Astrocyte (in vitro differentiated cells and primary cell): Measurements from ENCODE around the gene MT3. TPM values are rescaled to one million over a fixed set of nuclear protein-coding genes. Genes with fewer than 3 reads are reported as not detected.

Source experiments
- DNase-seq: peaks from one replicate; pipeline ENCODE4 v3.0.0-alpha.2; 2010; ENCODE audit warnings: low read depth
- FAIRE-seq: peaks from 2 replicates; lab custom pipeline; 2011; peaks lifted over from hg19 to GRCh38; lab: Jason Lieb, UNC
- H2AFZ ChIP-seq: 2 replicates; pipeline ENCODE4 v1.6.0; 2012; ENCODE audit warnings: low read depth, low read length, inconsistent platforms
- H3K27ac ChIP-seq: 2 replicates; pipeline ENCODE4 v1.5.1; 2011; ENCODE audit warnings: low read depth, low read length, inconsistent platforms
- H3K27me3 ChIP-seq: 2 replicates; pipeline ENCODE4 v1.6.0; 2011; ENCODE audit warnings: low read length, inconsistent platforms; ENCODE audit not compliant: insufficient read depth
- H3K36me3 ChIP-seq: 2 replicates; pipeline ENCODE4 v1.5.1; 2011; ENCODE audit warnings: low read length, inconsistent platforms; ENCODE audit not compliant: insufficient read depth
- H3K4me1 ChIP-seq: 2 replicates; pipeline ENCODE4 v1.5.1; 2011; ENCODE audit warnings: low read length, inconsistent platforms; ENCODE audit not compliant: insufficient read depth
- H3K4me2 ChIP-seq: 2 replicates; pipeline ENCODE4 v1.6.0; 2012; ENCODE audit warnings: low read length, inconsistent platforms
- H3K4me3 ChIP-seq: 2 replicates; pipeline ENCODE4 v1.5.1; 2011; ENCODE audit warnings: low read depth, mild to moderate bottlenecking, low read length, inconsistent platforms; ENCODE audit not compliant: insufficient read depth
- H3K79me2 ChIP-seq: 2 replicates; pipeline ENCODE4 v1.6.0; 2012; ENCODE audit warnings: mild to moderate bottlenecking, low read length, inconsistent platforms; ENCODE audit not compliant: insufficient read depth
- H3K9ac ChIP-seq: 2 replicates; pipeline ENCODE4 v1.6.0; 2012; ENCODE audit warnings: mild to moderate bottlenecking, low read length, inconsistent platforms
- H3K9me3 ChIP-seq: 2 replicates; pipeline ENCODE4 v1.5.1; 2012; ENCODE audit warnings: low read depth, mild to moderate bottlenecking, low read length, inconsistent platforms; ENCODE audit not compliant: insufficient read depth
- H4K20me1 ChIP-seq: 2 replicates; pipeline ENCODE4 v1.6.0; 2012; ENCODE audit warnings: low read length, inconsistent platforms; ENCODE audit not compliant: insufficient read depth
- H3K27ac Mint-ChIP-seq: one replicate; pipeline ENCODE4 v1.8.0; 2021; ENCODE audit warnings: mild to moderate bottlenecking, mixed read lengths; ENCODE audit not compliant: unreplicated experiment
- H3K27me3 Mint-ChIP-seq: one replicate; pipeline ENCODE4 v1.8.0; 2021; ENCODE audit warnings: low read depth, mixed read lengths; ENCODE audit not compliant: unreplicated experiment
- H3K36me3 Mint-ChIP-seq: one replicate; pipeline ENCODE4 v1.8.0; 2021; ENCODE audit warnings: low read depth, mixed read lengths; ENCODE audit not compliant: unreplicated experiment
- H3K4me1 Mint-ChIP-seq: one replicate; pipeline ENCODE4 v1.8.0; 2021; ENCODE audit warnings: low read depth, mixed read lengths; ENCODE audit not compliant: unreplicated experiment
- H3K4me3 Mint-ChIP-seq: one replicate; pipeline ENCODE4 v1.8.0; 2021; ENCODE audit warnings: mild to moderate bottlenecking, moderate library complexity, mixed read lengths; ENCODE audit not compliant: unreplicated experiment
- H3K9me3 Mint-ChIP-seq: one replicate; pipeline ENCODE4 v1.8.0; 2021; ENCODE audit warnings: mild to moderate bottlenecking, mixed read lengths; ENCODE audit not compliant: unreplicated experiment
- CTCF ChIP-seq: IDR thresholded peaks from 2 replicates; pipeline ENCODE4 v1.5.1; 2011; ENCODE audit warnings: low read depth, mild to moderate bottlenecking, inconsistent platforms, low read length, moderate library complexity; ENCODE audit not compliant: insufficient read depth
- EZH2 ChIP-seq: IDR thresholded peaks from 2 replicates; pipeline ENCODE4 v1.6.1; 2012; ENCODE audit warnings: mild to moderate bottlenecking, low read length, inconsistent platforms; ENCODE audit not compliant: insufficient read depth
- total RNA-seq: library from RNA; stranded (reverse); gene quantifications from 2 replicates; pipeline ENCODE4 v1.2.1, GENCODE V29; 2021

The MT3 gene
- total RNA-seq, 1 donor from 2014 or later: not detected

- TF ChIP-seq CTCF (no peak), EZH2 (no peak)
- Mint-ChIP-seq H3K4me1 (peaks cover 9% of the 10 kb centered on the region), H3K27me3 (peaks cover 61% of the 10 kb centered on the region)
Observed at GRCh38 chr16:56629531-56629930, 40.2 kb downstream of the MT3 start.

GRCh38 chr16:56630134-56630533, 40.8 kb downstream of the MT3 start:
- TF ChIP-seq EZH2 (no peak), CTCF (no peak)
- Histone ChIP-seq H3K9ac (no peak overlapping the region), H3K4me2 (no peak overlapping the region), H3K9me3 (no peaks in the 10 kb centered on the region), H3K36me3 (no peaks in the 10 kb centered on the region), H3K4me3 (no peak overlapping the region), H2AFZ (no peak overlapping the region), H3K27me3 (peaks cover 40% of the 10 kb centered on the region), H3K27ac (no peak overlapping the region), H3K4me1 (peaks cover 28% of the 10 kb centered on the region), H4K20me1 (peaks cover 11% of the 10 kb centered on the region), H3K79me2 (peaks cover 17% of the 10 kb centered on the region)
- DNase-seq (no peak), FAIRE-seq (no peak)
- Mint-ChIP-seq H3K9me3 (peaks cover 2% of the 10 kb centered on the region), H3K4me3 (no peak overlapping the region), H3K27me3 (peaks cover 63% of the 10 kb centered on the region), H3K4me1 (peaks cover 13% of the 10 kb centered on the region), H3K27ac (no peak overlapping the region), H3K36me3 (no peaks in the 10 kb centered on the region)

More at GRCh38 chr16:56629531-56629930, 40.2 kb downstream of the MT3 start:
- Histone ChIP-seq H3K9ac (no peak overlapping the region), H3K4me2 (no peak overlapping the region), H4K20me1 (peaks cover 11% of the 10 kb centered on the region), H3K27me3 (peaks cover 34% of the 10 kb centered on the region), H3K79me2 (peaks cover 20% of the 10 kb centered on the region), H3K9me3 (no peaks in the 10 kb centered on the region), H3K4me3 (no peak overlapping the region), H3K36me3 (no peaks in the 10 kb centered on the region), H3K27ac (no peak overlapping the region), H3K4me1 (peaks cover 31% of the 10 kb centered on the region), H2AFZ (no peak overlapping the region)
- H3K9me3 Mint-ChIP-seq: peaks cover 2% of the 10 kb centered on the region
- DNase-seq: no peak
- H3K27ac Mint-ChIP-seq: no peak overlapping the region
- no peak for FAIRE-seq
- H3K36me3 Mint-ChIP-seq: peaks cover 2% of the 10 kb centered on the region
- H3K4me3 Mint-ChIP-seq: no peak overlapping the region

GRCh38 chr16:56631197-56631596, 41.9 kb downstream of the MT3 start:
- no peak for TF ChIP-seq EZH2
- no peak for TF ChIP-seq CTCF
- Histone ChIP-seq H3K4me3 (no peak overlapping the region), H3K27me3 (peaks cover 51% of the 10 kb centered on the region), H3K9me3 (no peaks in the 10 kb centered on the region), H3K4me1 (peaks cover 27% of the 10 kb centered on the region), H3K9ac (no peak overlapping the region), H2AFZ (no peak overlapping the region), H4K20me1 (peaks cover 7% of the 10 kb centered on the region), H3K27ac (no peak overlapping the region), H3K36me3 (no peaks in the 10 kb centered on the region), H3K79me2 (peaks cover 7% of the 10 kb centered on the region), H3K4me2 (no peak overlapping the region)
- peaks cover 2% of the 10 kb centered on the region for H3K9me3 Mint-ChIP-seq
- H3K4me3 Mint-ChIP-seq: no peak overlapping the region
- no peak for DNase-seq
- no peak for FAIRE-seq
- no peak overlapping the region for H3K27ac Mint-ChIP-seq
- no peaks in the 10 kb centered on the region for H3K36me3 Mint-ChIP-seq
- H3K27me3 Mint-ChIP-seq: peaks cover 70% of the 10 kb centered on the region
- H3K4me1 Mint-ChIP-seq: peaks cover 8% of the 10 kb centered on the region
